Measurements from ENCODE around the gene BLACAT1.
A peak's percentile ranks its signal among the peaks of the same experiment; 100 is the strongest.
"Not testable (repeated sequence)": the region's sequence is repeated elsewhere in the genome, so short reads cannot be mapped to it uniquely, and the experiment has no call there.

The BLACAT1 gene

DNA sequence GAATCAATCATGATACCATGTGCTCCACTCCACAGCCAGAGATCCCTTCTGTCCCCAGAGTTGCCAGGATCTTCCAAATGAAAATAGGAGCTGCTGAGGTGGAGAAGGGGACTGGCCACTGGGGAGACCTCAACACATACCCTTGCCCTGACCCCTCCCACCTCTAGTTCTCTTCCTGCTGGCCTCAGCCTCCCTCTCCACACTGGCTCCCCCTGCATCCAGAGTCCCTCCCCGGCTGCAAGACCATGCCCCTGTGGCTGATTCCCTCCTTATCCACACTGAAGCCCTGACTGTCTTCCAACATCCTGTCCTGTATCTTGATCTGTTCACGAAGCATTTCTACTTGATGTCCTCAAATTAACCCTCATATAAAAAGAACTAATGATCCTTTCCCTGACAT lies 27.5 kb upstream of the BLACAT1 start:
- DNase-seq, result no peak

DNA sequence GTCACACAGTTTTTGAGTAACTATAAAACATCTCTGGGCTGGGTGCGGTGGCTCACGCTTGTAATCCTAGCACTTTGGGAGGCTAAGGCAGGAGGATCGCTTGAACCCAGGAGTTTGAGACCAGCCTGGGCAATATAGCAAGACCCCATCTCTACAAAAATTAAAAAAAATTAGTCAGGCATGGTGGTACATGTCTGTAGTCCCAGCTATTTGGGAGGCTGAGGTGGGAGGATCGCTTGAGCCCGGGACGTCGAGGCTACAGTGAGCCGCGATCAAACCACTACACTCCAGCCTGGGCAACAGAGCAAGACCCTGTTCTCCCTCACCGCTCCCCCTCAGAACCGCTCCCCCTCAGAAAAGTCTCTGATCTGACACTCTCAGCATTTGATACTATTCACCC lies 26.7 kb upstream of the BLACAT1 start:
- DNase-seq, result not testable (repeated sequence)

GRCh38 chr1:205481629-205482151 lies 25.8 kb upstream of the BLACAT1 start:
- DNase-seq, result no peak

GRCh38 chr1:205481218-205481617 lies 25.4 kb upstream of the BLACAT1 start:
- DNase-seq, result no peak

GRCh38 chr1:205480349-205480985 lies 24.6 kb upstream of the BLACAT1 start:
- DNase-seq, result peak; percentile 54

- not testable (repeated sequence) for DNase-seq
These were observed 23.1 kb upstream of the BLACAT1 start for GRCh38 chr1:205478985-205479384.

- no peak for DNase-seq
These were observed 22.0 kb upstream of the BLACAT1 start for GRCh38 chr1:205477759-205478247.

DNA sequence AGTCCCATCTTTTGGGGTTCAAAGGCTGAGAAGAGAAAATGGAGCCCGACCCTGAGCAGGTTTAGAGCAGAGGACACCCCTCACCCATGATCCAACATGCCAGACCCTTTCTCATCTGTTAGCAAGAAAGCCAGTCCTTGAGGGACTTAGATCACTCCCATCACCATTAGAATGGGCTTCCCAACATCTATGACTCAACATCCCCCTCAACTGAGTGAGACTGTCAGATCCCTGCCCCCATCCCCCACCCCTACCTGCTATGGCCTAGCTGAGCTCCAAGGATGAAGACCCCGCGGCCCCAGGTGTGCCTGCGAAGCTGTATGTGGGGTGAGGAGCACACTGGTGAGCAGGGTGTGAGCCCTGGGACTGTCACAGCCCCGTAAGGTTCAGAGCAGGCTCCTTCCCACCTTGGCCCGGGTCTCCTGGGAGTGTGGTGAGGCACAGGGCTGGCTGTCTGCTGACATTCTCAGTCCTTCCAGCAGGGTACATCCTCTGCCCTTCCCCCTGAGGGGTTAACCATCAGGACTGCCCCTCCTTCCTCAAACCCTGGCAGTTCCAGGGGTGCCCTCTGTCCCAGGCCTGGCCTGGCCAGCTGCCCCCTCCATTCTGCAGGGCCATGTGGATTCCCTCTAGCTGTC lies 21.4 kb upstream of the BLACAT1 start:
- DNase-seq, result no peak

- no peak for DNase-seq
These were observed 20.8 kb upstream of the BLACAT1 start for GRCh38 chr1:205476648-205477047.

GRCh38 chr1:205475855-205476254 lies 20.0 kb upstream of the BLACAT1 start:
- DNase-seq, result no peak

DNA sequence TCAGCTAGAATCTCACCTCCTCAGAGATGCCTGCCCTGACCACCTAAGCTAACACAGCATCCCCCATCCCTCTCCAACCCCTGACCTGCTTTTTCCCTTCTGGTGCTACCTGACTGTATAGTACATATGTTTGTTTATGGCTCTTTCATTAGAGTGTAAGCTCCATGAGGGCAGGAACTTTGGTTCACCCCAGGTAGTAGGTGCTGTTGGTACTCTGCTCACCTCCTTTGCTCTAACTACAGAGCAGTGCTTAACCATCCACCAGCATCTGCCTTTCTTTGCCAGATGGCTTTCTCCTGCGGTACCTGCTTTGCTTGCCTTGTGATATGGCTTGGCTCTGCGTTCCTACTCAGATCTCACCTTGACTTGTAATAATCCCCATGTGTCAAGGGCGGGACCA lies 18.7 kb upstream of the BLACAT1 start:
- DNase-seq, result no peak

- DNase-seq, result no peak
These were observed 18.1 kb upstream of the BLACAT1 start for GRCh38 chr1:205473966-205474365.

GRCh38 chr1:205473475-205473874 lies 17.6 kb upstream of the BLACAT1 start:
- DNase-seq, result no peak

- DNase-seq, result no peak
These were observed 17.0 kb upstream of the BLACAT1 start for GRCh38 chr1:205472737-205473441.

- no peak for DNase-seq
These were observed 14.3 kb upstream of the BLACAT1 start for GRCh38 chr1:205470131-205470530.

GRCh38 chr1:205466595-205467220 lies 10.9 kb upstream of the BLACAT1 start:
- no peak for DNase-seq

- no peak for DNase-seq
These were observed 9.5 kb upstream of the BLACAT1 start for GRCh38 chr1:205465392-205465791.

DNA sequence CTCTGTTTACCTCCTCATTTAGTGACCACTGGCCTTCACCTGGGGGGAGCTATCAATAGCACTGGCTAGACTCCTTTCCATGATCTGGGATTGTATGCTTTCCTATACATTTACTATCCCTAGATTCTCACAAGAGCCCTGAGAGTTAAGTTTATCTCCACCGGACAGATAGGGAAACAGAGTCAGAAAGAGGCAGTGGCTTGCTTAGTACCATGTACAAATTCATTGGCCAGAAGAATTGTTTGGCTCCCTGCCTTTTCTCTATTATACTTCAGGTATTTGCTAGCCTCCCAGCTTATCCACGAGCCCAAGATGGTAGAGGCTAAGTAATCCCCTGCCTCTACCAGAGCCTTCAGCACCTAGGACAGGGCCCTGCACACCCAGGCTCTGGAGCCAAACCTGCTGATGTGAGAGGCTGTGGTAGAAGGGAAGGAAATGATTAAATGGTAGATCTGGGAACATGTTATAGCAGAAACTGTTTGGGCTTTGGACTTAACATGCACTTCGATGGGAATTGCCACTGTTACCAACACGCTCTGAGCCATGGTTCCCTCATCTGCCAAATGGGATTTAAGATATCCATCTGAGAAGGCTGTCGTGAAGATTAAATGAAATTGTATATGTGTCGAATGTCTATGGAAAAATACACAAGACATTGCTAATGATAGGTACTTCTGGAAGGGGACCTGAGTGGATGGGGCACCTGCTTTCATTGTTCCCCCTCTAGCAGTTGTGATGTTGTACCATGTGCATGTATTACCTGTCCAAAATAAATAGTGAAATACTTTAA lies 3.1 kb upstream of the BLACAT1 start:
- peak; percentile 26 for DNase-seq

- peak; percentile 6 for DNase-seq
These were observed 1.3 kb upstream of the BLACAT1 start for GRCh38 chr1:205456868-205457745.

- DNase-seq, result no peak
These were observed 580 bp upstream of the BLACAT1 start for GRCh38 chr1:205456383-205456867.

GRCh38 chr1:205454903-205455335 lies 926 bp downstream of the BLACAT1 start:
- DNase-seq, result no peak
